Neural progenitor cell (in vitro differentiated cells): ENCODE measurements around the gene KRT1. TPM values are rescaled to one million over a fixed set of nuclear protein-coding genes. Genes with fewer than 3 reads are reported as not detected.

Source experiments
- DNase-seq: peaks from one replicate; pipeline ENCODE4 v3.0.0-alpha.2; 2016; ENCODE audit warnings: low spot score
- H2AFZ ChIP-seq: fragments of 200-600 bp; sonication (generic); replicated peaks from 2 replicates; pipeline ENCODE4 v1.6.1; 2016; ENCODE audit warnings: antibody characterized with exemption
- H3F3A ChIP-seq: fragments of 200-600 bp; sonication (generic); 2 replicates; pipeline ENCODE4 v1.6.1; 2016; ENCODE audit warnings: antibody characterized with exemption, low read depth
- H3K27ac ChIP-seq: fragments of 200-600 bp; sonication (generic); 2 replicates; pipeline ENCODE4 v1.5.1; 2016; ENCODE audit warnings: mild to moderate bottlenecking
- H3K27me3 ChIP-seq: fragments of 200-600 bp; sonication (generic); 2 replicates; pipeline ENCODE4 v1.6.1; 2016; ENCODE audit warnings: mild to moderate bottlenecking, moderate library complexity
- H3K36me3 ChIP-seq: fragments of 200-600 bp; sonication (generic); 2 replicates; pipeline ENCODE4 v1.5.1; 2016
- H3K4me1 ChIP-seq: fragments of 200-600 bp; sonication (generic); 2 replicates; pipeline ENCODE4 v1.6.1; 2016; ENCODE audit warnings: mixed run types
- H3K4me2 ChIP-seq: fragments of 200-600 bp; sonication (generic); 2 replicates; pipeline ENCODE4 v1.6.1; 2016
- H3K4me3 ChIP-seq: fragments of 200-600 bp; sonication (generic); 2 replicates; pipeline ENCODE4 v1.5.1; 2016
- H3K79me2 ChIP-seq: fragments of 200-600 bp; sonication (generic); 2 replicates; pipeline ENCODE4 v1.6.1; 2016; ENCODE audit warnings: low read depth
- H3K9ac ChIP-seq: fragments of 200-600 bp; sonication (generic); 2 replicates; pipeline ENCODE4 v1.6.1; 2016
- H3K9me3 ChIP-seq: fragments of 200-600 bp; sonication (generic); 2 replicates; pipeline ENCODE4 v1.5.1; 2016; ENCODE audit warnings: low read depth
- H4K20me1 ChIP-seq: fragments of 200-600 bp; sonication (generic); 2 replicates; pipeline ENCODE4 v1.6.1; 2016; ENCODE audit warnings: low read depth
- H3K27ac Mint-ChIP-seq: 3 replicates; pipeline ENCODE4 v1.8.0; 2021; ENCODE audit warnings: mixed read lengths
- H3K27me3 Mint-ChIP-seq: 2 replicates; pipeline ENCODE4 v1.8.0; 2022; ENCODE audit warnings: low read depth, mild to moderate bottlenecking, inconsistent platforms, moderate library complexity, mixed read lengths; ENCODE audit not compliant: insufficient read depth
- H3K36me3 Mint-ChIP-seq: 3 replicates; pipeline ENCODE4 v1.8.0; 2021; ENCODE audit warnings: mixed read lengths
- H3K4me1 Mint-ChIP-seq: 3 replicates; pipeline ENCODE4 v1.8.0; 2021; ENCODE audit warnings: mixed read lengths
- H3K4me3 Mint-ChIP-seq: 3 replicates; pipeline ENCODE4 v1.8.0; 2021; ENCODE audit warnings: mild to moderate bottlenecking, moderate library complexity, mixed read lengths
- H3K9me3 Mint-ChIP-seq: 3 replicates; pipeline ENCODE4 v1.8.0; 2020; ENCODE audit warnings: mixed read lengths
- EZH2 ChIP-seq: fragments of 200-600 bp; sonication (generic); IDR thresholded peaks from 2 replicates; pipeline ENCODE4 v1.6.1; 2017; ENCODE audit warnings: antibody characterized with exemption, mild to moderate bottlenecking, moderate library complexity
- EZH2phosphoT487 ChIP-seq: fragments of 200-600 bp; sonication (generic); IDR thresholded peaks from 2 replicates; pipeline ENCODE4 v1.6.1; 2017; ENCODE audit warnings: antibody characterized with exemption
- total RNA-seq: library from RNA; depleted of rRNA; stranded (reverse); fragments of >200 nt; gene quantifications from 2 replicates; pipeline ENCODE4 v1.2.3, GENCODE V29; 2015; ENCODE audit warnings: low replicate concordance
- TF ChIP-seq, protein P1 (sequence below): fragments of 200-600 bp; sonication (generic); IDR thresholded peaks from 2 replicates; pipeline ENCODE4 v1.5.1; 2017; ENCODE audit warnings: antibody characterized with exemption, mild to moderate bottlenecking

Gene KRT1
- total RNA-seq, 1 donor from 2014 or later, result not detected

DNA sequence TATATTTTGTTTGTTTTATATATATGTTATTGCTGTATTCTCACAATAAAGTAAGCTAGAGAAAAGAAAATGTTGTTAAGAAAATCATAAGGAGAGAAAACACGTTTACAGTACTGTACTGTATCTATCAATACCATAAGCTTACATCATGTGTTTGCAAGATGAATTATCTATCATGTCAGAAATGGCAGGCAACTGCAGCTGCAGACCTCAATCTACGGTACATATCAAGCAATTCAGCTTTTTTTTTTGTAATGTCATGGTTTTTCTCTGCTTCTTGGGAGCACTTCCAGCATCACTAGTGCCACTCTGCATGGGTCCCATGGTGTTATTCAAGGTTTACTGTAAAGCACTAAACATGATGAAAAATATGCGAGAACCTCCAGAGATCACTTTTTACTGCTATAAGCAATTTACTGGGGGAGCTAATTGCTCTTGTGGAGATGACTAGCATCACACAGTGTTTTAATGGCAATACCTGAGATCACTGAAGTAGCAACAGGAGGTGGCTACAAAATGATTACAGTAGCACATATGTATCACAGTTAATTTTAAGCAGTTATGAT, 19.2 kb downstream of the KRT1 start:
- Histone ChIP-seq H4K20me1 (no peaks in the 10 kb centered on the region), H2AFZ (no peak overlapping the region), H3K9ac (no peak overlapping the region), H3K4me1 (peaks cover under 1% of the 10 kb centered on the region), H3K27ac (no peak overlapping the region), H3K79me2 (no peaks in the 10 kb centered on the region), H3K27me3 (no peaks in the 10 kb centered on the region), H3K9me3 (no peaks in the 10 kb centered on the region), H3K4me2 (no peak overlapping the region), H3K36me3 (no peaks in the 10 kb centered on the region), H3F3A (no peaks in the 10 kb centered on the region), H3K4me3 (no peak overlapping the region)
- no peaks in the 10 kb centered on the region for H3K9me3 Mint-ChIP-seq
- no peaks in the 10 kb centered on the region for H3K36me3 Mint-ChIP-seq
- peaks cover 4% of the 10 kb centered on the region for H3K4me1 Mint-ChIP-seq
- DNase-seq, result no peak
- TF ChIP-seq, protein P1, sequence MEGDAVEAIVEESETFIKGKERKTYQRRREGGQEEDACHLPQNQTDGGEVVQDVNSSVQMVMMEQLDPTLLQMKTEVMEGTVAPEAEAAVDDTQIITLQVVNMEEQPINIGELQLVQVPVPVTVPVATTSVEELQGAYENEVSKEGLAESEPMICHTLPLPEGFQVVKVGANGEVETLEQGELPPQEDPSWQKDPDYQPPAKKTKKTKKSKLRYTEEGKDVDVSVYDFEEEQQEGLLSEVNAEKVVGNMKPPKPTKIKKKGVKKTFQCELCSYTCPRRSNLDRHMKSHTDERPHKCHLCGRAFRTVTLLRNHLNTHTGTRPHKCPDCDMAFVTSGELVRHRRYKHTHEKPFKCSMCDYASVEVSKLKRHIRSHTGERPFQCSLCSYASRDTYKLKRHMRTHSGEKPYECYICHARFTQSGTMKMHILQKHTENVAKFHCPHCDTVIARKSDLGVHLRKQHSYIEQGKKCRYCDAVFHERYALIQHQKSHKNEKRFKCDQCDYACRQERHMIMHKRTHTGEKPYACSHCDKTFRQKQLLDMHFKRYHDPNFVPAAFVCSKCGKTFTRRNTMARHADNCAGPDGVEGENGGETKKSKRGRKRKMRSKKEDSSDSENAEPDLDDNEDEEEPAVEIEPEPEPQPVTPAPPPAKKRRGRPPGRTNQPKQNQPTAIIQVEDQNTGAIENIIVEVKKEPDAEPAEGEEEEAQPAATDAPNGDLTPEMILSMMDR, result no peak
- no peak for TF ChIP-seq EZH2phosphoT487
- TF ChIP-seq EZH2, result no peak
- H3K27ac Mint-ChIP-seq, result no peak overlapping the region
- no peak overlapping the region for H3K4me3 Mint-ChIP-seq
- peaks cover 8% of the 10 kb centered on the region for H3K27me3 Mint-ChIP-seq

DNA sequence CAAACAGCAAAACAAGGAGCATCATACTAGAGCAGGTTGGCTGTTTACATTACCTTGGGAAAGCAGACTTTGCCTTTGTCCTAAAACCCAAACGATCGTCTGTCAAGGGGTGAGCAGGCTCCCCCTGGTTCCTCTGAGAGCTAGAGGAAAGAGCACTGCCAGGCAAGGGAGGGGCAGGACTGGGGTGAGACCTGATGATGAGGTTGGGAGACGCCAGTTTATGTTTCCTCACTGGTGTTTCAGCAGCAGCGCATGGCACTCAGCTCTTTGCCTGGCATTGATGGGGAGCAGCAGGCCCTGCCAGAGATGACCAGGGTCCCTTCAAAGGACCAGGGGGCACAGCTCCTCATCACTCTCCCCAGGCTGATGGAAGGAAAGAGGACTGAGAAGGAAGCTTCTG, 20.3 kb downstream of the KRT1 start:
- H3K27me3 ChIP-seq, result no peaks in the 10 kb centered on the region
- TF ChIP-seq, protein P1, result no peak
- no peak for TF ChIP-seq EZH2
- no peak for TF ChIP-seq EZH2phosphoT487
- no peak for DNase-seq
- H2AFZ ChIP-seq, result no peak overlapping the region
- Mint-ChIP-seq H3K4me1 (peaks cover 9% of the 10 kb centered on the region), H3K27ac (no peak overlapping the region), H3K36me3 (no peaks in the 10 kb centered on the region), H3K9me3 (no peaks in the 10 kb centered on the region), H3K4me3 (no peak overlapping the region), H3K27me3 (peaks cover 8% of the 10 kb centered on the region)
- H3K79me2 ChIP-seq, result no peaks in the 10 kb centered on the region
- no peak overlapping the region for H3K4me2 ChIP-seq
- H3K4me3 ChIP-seq, result no peak overlapping the region
- no peaks in the 10 kb centered on the region for H3K36me3 ChIP-seq
- no peaks in the 10 kb centered on the region for H4K20me1 ChIP-seq
- H3F3A ChIP-seq, result no peaks in the 10 kb centered on the region
- H3K4me1 ChIP-seq, result peaks cover 8% of the 10 kb centered on the region
- no peak overlapping the region for H3K9ac ChIP-seq
- no peaks in the 10 kb centered on the region for H3K9me3 ChIP-seq
- no peak overlapping the region for H3K27ac ChIP-seq

DNA sequence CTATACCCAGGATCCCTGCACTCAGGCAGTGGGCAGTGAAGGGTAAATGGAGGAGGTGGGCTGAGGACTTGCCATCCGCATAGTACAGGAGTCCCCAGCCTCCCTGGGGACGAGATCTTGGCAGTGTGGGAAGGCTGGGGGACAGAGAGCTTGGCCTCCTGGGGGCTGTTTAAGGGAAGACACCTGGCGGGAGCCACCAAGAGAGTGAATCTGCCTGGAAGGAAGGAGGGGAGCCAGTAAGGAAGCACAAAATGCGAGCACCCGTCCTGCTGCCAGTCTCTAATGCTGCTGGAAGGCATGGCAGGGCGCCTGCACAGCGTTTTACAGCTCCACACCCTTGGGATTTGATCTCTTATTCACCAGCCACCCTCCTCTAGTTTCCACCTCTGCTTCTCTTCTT, 20.8 kb downstream of the KRT1 start:
- H3K4me3 ChIP-seq, result no peak overlapping the region
- no peak overlapping the region for H3K9ac ChIP-seq
- H3K4me2 ChIP-seq, result no peak overlapping the region
- Mint-ChIP-seq H3K9me3 (no peaks in the 10 kb centered on the region), H3K27me3 (peaks cover 8% of the 10 kb centered on the region), H3K27ac (no peak overlapping the region), H3K4me3 (no peak overlapping the region), H3K36me3 (no peaks in the 10 kb centered on the region), H3K4me1 (peaks cover 9% of the 10 kb centered on the region)
- H3K36me3 ChIP-seq, result no peaks in the 10 kb centered on the region
- no peaks in the 10 kb centered on the region for H3K9me3 ChIP-seq
- no peak for DNase-seq
- H3K27me3 ChIP-seq, result no peaks in the 10 kb centered on the region
- H2AFZ ChIP-seq, result no peak overlapping the region
- TF ChIP-seq, protein P1, result no peak
- TF ChIP-seq EZH2 (no peak), EZH2phosphoT487 (no peak)
- H3K27ac ChIP-seq, result no peak overlapping the region
- no peaks in the 10 kb centered on the region for H4K20me1 ChIP-seq
- peaks cover 11% of the 10 kb centered on the region for H3K4me1 ChIP-seq
- H3K79me2 ChIP-seq, result no peaks in the 10 kb centered on the region
- H3F3A ChIP-seq, result no peaks in the 10 kb centered on the region
